H9 (cell line): ENCODE results near the gene IGDCC3. TPM values are rescaled to one million over a fixed set of nuclear protein-coding genes. Genes with fewer than 3 reads are reported as not detected.

Experiments used
- DNase-seq: peaks from one replicate; pipeline ENCODE4 v3.0.0-alpha.2; 2017
- H2AFZ ChIP-seq: one replicate; pipeline ENCODE4 v1.6.1; 2013; ENCODE audit warnings: mild to moderate bottlenecking, low read length, control low read depth, moderate library complexity
- H2AK5ac ChIP-seq: 2 replicates; pipeline ENCODE4 v1.6.1; 2013; ENCODE audit warnings: low read length, control low read depth, mixed read lengths; ENCODE audit not compliant: insufficient read length
- H2BK120ac ChIP-seq: one replicate; pipeline ENCODE4 v1.6.1; 2013; ENCODE audit warnings: low read depth, mild to moderate bottlenecking, low read length, control low read depth, inconsistent platforms; ENCODE audit not compliant: poor library complexity, severe bottlenecking
- H2BK12ac ChIP-seq: 2 replicates; pipeline ENCODE4 v1.6.1; 2013; ENCODE audit warnings: low read length, control low read depth, mixed read lengths, low read depth; ENCODE audit not compliant: insufficient read length
- H2BK15ac ChIP-seq: 2 replicates; pipeline ENCODE4 v1.6.1; 2013; ENCODE audit warnings: low read depth, low read length, control low read depth
- H2BK20ac ChIP-seq: one replicate; pipeline ENCODE4 v1.6.1; 2013; ENCODE audit warnings: low read depth, mild to moderate bottlenecking, low read length, control low read depth, inconsistent platforms; ENCODE audit not compliant: poor library complexity, severe bottlenecking
- H2BK5ac ChIP-seq: 2 replicates; pipeline ENCODE4 v1.6.1; 2013; ENCODE audit warnings: low read length, control low read depth, mixed read lengths; ENCODE audit not compliant: insufficient read length
- H3K14ac ChIP-seq: 2 replicates; pipeline ENCODE4 v1.6.1; 2013; ENCODE audit warnings: low read length, control low read depth; ENCODE audit not compliant: insufficient read depth
- H3K18ac ChIP-seq: 2 replicates; pipeline ENCODE4 v1.6.1; 2013; ENCODE audit warnings: low read depth, mild to moderate bottlenecking, mixed read lengths, low read length, control low read depth; ENCODE audit not compliant: insufficient read length
- H3K23ac ChIP-seq: 2 replicates; pipeline ENCODE4 v1.6.1; 2013; ENCODE audit warnings: low read length, control low read depth, mixed read lengths, low read depth; ENCODE audit not compliant: insufficient read length
- H3K23me2 ChIP-seq: 2 replicates; pipeline ENCODE4 v1.6.1; 2013; ENCODE audit warnings: low read depth, mild to moderate bottlenecking, mixed read lengths, low read length, control low read depth; ENCODE audit not compliant: insufficient read length, poor library complexity, severe bottlenecking
- H3K27ac ChIP-seq: 2 replicates; pipeline ENCODE4 v1.5.1; 2013; ENCODE audit warnings: low read length, control low read depth, mixed read lengths, low read depth; ENCODE audit not compliant: insufficient read length
- H3K27me3 ChIP-seq: 2 replicates; pipeline ENCODE4 v1.6.1; 2013; ENCODE audit warnings: low read length, control low read depth, inconsistent platforms; ENCODE audit not compliant: insufficient read depth
- H3K4ac ChIP-seq: 2 replicates; pipeline ENCODE4 v1.6.1; 2013; ENCODE audit warnings: low read depth, mild to moderate bottlenecking, control low read depth, inconsistent platforms, low read length, moderate library complexity
- H3K4me1 ChIP-seq: 2 replicates; pipeline ENCODE4 v1.6.1; 2013; ENCODE audit warnings: low read length, control low read depth, inconsistent platforms; ENCODE audit not compliant: insufficient read depth
- H3K4me2 ChIP-seq: 2 replicates; pipeline ENCODE4 v1.6.1; 2013; ENCODE audit warnings: low read length, control low read depth, mixed read lengths; ENCODE audit not compliant: insufficient read length, insufficient read depth
- H3K56ac ChIP-seq: 2 replicates; pipeline ENCODE4 v1.6.1; 2013; ENCODE audit warnings: low read depth, mild to moderate bottlenecking, mixed read lengths, low read length, control low read depth; ENCODE audit not compliant: insufficient read length
- H3K79me1 ChIP-seq: 2 replicates; pipeline ENCODE4 v1.6.1; 2013; ENCODE audit warnings: low read depth, mild to moderate bottlenecking, moderate library complexity, low read length, control low read depth, inconsistent platforms; ENCODE audit not compliant: insufficient read depth, poor library complexity, severe bottlenecking
- H3K79me2 ChIP-seq: 2 replicates; pipeline ENCODE4 v1.6.1; 2013; ENCODE audit warnings: low read length, control low read depth, inconsistent platforms; ENCODE audit not compliant: insufficient read depth
- H3K9ac ChIP-seq: 2 replicates; pipeline ENCODE4 v1.6.1; 2013; ENCODE audit warnings: low read length, control low read depth, mixed read lengths; ENCODE audit not compliant: insufficient read length; ENCODE audit errors: extremely low read depth
- H3K9me3 ChIP-seq: one replicate; pipeline ENCODE4 v1.6.1; 2013; ENCODE audit warnings: low read depth, low read length, inconsistent platforms; ENCODE audit not compliant: control insufficient read depth
- H3T11ph ChIP-seq: one replicate; pipeline ENCODE4 v1.6.1; 2013; ENCODE audit warnings: mild to moderate bottlenecking, low read length, control low read depth, inconsistent platforms
- H4K20me1 ChIP-seq: one replicate; pipeline ENCODE4 v1.6.1; 2013; ENCODE audit not compliant: control insufficient read depth, insufficient read length, insufficient read depth
- H4K5ac ChIP-seq: 2 replicates; pipeline ENCODE4 v1.6.1; 2013; ENCODE audit warnings: low read depth, mild to moderate bottlenecking, mixed read lengths, low read length, control low read depth; ENCODE audit not compliant: insufficient read length
- H4K8ac ChIP-seq: replicated peaks from 2 replicates; pipeline ENCODE4 v1.6.1; 2013; ENCODE audit warnings: low read length, control low read depth, mixed read lengths, low read depth; ENCODE audit not compliant: insufficient read length
- H4K91ac ChIP-seq: 2 replicates; pipeline ENCODE4 v1.6.1; 2013; ENCODE audit warnings: low read depth, mild to moderate bottlenecking, moderate library complexity, mixed read lengths, low read length, control low read depth; ENCODE audit not compliant: insufficient read length
- H3K27ac Mint-ChIP-seq, 3 experiments: 2 replicates in 2 of 3; 3 replicates in 1 of 3; pipeline ENCODE4 v1.8.0; 2020 to 2021; ENCODE audit warnings: mixed read lengths in 3 of 3, mild to moderate bottlenecking in 1 of 3, moderate library complexity in 1 of 3
- H3K27me3 Mint-ChIP-seq: 2 replicates; pipeline ENCODE4 v1.8.0; 2021; ENCODE audit warnings: low read depth, mild to moderate bottlenecking, moderate library complexity, mixed read lengths
- H3K36me3 Mint-ChIP-seq, 3 experiments: 2 replicates in 2 of 3; 3 replicates in 1 of 3; pipeline ENCODE4 v1.8.0; 2020 to 2021; ENCODE audit warnings: low read depth in 3 of 3, mixed read lengths in 3 of 3; ENCODE audit not compliant: insufficient read depth in 1 of 3
- H3K4me1 Mint-ChIP-seq, 2 experiments: 2 replicates each; pipeline ENCODE4 v1.8.0; 2020; ENCODE audit warnings: mixed read lengths in 2 of 2
- H3K4me3 Mint-ChIP-seq, 2 experiments: 2 replicates in 1 of 2; 3 replicates in 1 of 2; pipeline ENCODE4 v1.8.0; 2020 to 2021; ENCODE audit warnings: mild to moderate bottlenecking in 2 of 2, mixed read lengths in 2 of 2, moderate library complexity in 1 of 2
- H3K9me3 Mint-ChIP-seq, 2 experiments: 2 replicates in 1 of 2; 3 replicates in 1 of 2; pipeline ENCODE4 v1.8.0; 2020; ENCODE audit warnings: mild to moderate bottlenecking in 2 of 2, mixed read lengths in 2 of 2, moderate library complexity in 1 of 2
- WGBS: extraction: QIAGEN DNeasy Blood & Tissue Kit; methylation state at CpG from one replicate; pipeline ENCODE4 v1.1.7; 2013; ENCODE audit warnings: missing lambda C conversion rate, low lambda C conversion rate, mixed read lengths; ENCODE audit not compliant: insufficient read length; ENCODE audit errors: extremely low coverage; 5-methylcytosine and 5-hydroxymethylcytosine counted together
- total RNA-seq: library from RNA; stranded (reverse); gene quantifications from 2 replicates; pipeline ENCODE4 v1.2.1, GENCODE V29; 2021
- TF ChIP-seq, protein P1 (sequence below): fragments of 200-600 bp; sonication (generic); conservative IDR thresholded peaks from 3 replicates; pipeline ENCODE4 v1.8.0; 2021; ENCODE audit warnings: antibody characterized with exemption, mild to moderate bottlenecking

Gene IGDCC3
- total RNA-seq, 1 experiment from 2014 or later: 18.9 TPM

DNA sequence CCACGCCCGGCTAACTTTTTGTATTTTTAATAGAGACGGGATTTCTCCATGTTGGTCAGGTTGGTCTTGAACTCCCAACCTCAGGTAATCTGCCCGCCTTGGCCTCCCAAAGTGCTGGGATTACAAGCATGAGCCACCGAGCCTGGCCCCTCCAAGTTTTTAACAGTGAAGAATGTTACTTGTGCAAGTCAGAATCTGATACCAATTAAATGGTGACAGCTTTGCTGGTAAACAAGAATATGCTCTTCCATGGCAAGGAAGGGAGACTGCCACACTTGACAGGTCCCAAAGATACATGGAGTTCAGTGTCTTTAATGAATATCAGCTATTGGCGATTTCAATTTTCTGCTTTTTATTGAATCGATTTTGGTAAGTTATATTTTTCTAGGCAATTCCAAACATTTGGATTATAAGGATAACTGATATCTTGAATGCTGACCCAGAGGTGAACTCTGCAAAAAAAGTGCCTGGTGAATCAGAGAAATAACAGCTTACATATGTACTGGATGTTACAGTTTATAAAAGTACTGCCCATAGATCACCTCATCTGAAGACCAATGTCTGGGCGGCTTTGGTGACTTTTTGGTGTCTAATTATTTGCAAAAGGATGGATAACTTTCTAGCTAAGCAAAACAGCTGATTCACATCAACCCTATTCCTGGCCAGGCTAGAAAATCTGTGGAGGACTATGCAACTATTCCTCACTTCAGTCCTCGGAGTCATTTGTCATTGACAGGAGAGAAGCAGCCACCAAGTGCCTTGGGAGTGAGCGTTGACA, 92.3 kb downstream of the IGDCC3 start:
- H4K5ac ChIP-seq: no peak overlapping the region
- H2BK12ac ChIP-seq: no peak overlapping the region
- no peak overlapping the region for H2BK5ac ChIP-seq
- peak overlapping the region; percentile 91 for H3K4me2 ChIP-seq
- H3K23ac ChIP-seq: no peak overlapping the region
- no peak overlapping the region for H4K91ac ChIP-seq
- peaks cover 2% of the 10 kb centered on the region; the same call in 1 of the 2 replicates for H3K4me1 ChIP-seq
- no peak overlapping the region for H2BK20ac ChIP-seq
- H3K79me2 ChIP-seq: no peaks in the 10 kb centered on the region
- no peak overlapping the region for H2BK120ac ChIP-seq
- H3K18ac ChIP-seq: no peak overlapping the region
- peak overlapping the region; percentile 36 for H3K9ac ChIP-seq
- Mint-ChIP-seq H3K4me1 (peaks cover 15 to 17% of the 10 kb centered on the region in 2 experiments), H3K27me3 (peaks cover 14% of the 10 kb centered on the region), H3K36me3 (no peaks in the 10 kb centered on the region; a peak in 1 of 7 replicates), H3K27ac (no peak overlapping the region), H3K4me3 (peak overlapping the region; percentile 75 to 84), H3K9me3 (no peaks in the 10 kb centered on the region)
- no peaks in the 10 kb centered on the region for H3K9me3 ChIP-seq
- 0 out of 2 replicates have a peak, but pooled peaks cover 2% of the 10 kb centered on the region for H3K27me3 ChIP-seq
- no peak overlapping the region for H3K4ac ChIP-seq
- H3K56ac ChIP-seq: no peak overlapping the region
- no peak overlapping the region; the same call in 1 of the 2 replicates for H3K14ac ChIP-seq
- H2AK5ac ChIP-seq: no peak overlapping the region
- H4K20me1 ChIP-seq: no peaks in the 10 kb centered on the region
- WGBS: no CpG with 5 or more reads among the region's 10 CpGs
- TF ChIP-seq, protein P1, sequence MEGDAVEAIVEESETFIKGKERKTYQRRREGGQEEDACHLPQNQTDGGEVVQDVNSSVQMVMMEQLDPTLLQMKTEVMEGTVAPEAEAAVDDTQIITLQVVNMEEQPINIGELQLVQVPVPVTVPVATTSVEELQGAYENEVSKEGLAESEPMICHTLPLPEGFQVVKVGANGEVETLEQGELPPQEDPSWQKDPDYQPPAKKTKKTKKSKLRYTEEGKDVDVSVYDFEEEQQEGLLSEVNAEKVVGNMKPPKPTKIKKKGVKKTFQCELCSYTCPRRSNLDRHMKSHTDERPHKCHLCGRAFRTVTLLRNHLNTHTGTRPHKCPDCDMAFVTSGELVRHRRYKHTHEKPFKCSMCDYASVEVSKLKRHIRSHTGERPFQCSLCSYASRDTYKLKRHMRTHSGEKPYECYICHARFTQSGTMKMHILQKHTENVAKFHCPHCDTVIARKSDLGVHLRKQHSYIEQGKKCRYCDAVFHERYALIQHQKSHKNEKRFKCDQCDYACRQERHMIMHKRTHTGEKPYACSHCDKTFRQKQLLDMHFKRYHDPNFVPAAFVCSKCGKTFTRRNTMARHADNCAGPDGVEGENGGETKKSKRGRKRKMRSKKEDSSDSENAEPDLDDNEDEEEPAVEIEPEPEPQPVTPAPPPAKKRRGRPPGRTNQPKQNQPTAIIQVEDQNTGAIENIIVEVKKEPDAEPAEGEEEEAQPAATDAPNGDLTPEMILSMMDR: no peak
- H3K79me1 ChIP-seq: no peaks in the 10 kb centered on the region
- no peak overlapping the region for H3K27ac ChIP-seq
- peaks cover 11% of the 10 kb centered on the region for H3K23me2 ChIP-seq
- no peak overlapping the region for H2BK15ac ChIP-seq
- no peak overlapping the region for H3T11ph ChIP-seq
- no peak overlapping the region for H4K8ac ChIP-seq
- DNase-seq: no peak
- H2AFZ ChIP-seq: peak overlapping the region; percentile 25
